Kidney tubule cell (primary cell): ENCODE results near the gene AKR1D1.
"Not testable (repeated sequence)": the region's sequence is repeated elsewhere in the genome, so short reads cannot be mapped to it uniquely, and the experiment has no call there.

Experiments used
- DNase-seq: peaks from one replicate; pipeline ENCODE4 v3.0.0-alpha.2; 2018; ENCODE audit warnings: low spot score

The AKR1D1 gene

DNA sequence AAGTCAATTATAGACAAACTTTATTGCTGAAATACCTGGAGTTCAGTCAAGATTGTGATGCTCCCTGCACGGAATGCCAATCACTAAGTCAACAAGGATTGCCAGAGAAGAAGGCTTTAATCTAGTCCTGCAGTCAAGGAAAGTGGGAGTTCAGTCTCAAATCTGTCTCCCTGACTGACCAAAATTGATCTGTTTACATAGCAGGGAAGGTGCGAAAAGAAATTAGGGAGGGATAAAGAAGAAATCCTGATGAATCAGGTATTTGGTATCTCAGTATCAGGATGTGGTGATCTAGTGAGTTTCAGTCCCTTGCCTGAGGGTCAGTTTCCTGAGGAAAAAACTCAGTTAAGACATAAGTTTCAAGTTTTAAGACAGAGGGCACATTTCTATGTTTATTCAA lies 2.1 kb upstream of the AKR1D1 start:
- peak; percentile 76 for DNase-seq

DNA sequence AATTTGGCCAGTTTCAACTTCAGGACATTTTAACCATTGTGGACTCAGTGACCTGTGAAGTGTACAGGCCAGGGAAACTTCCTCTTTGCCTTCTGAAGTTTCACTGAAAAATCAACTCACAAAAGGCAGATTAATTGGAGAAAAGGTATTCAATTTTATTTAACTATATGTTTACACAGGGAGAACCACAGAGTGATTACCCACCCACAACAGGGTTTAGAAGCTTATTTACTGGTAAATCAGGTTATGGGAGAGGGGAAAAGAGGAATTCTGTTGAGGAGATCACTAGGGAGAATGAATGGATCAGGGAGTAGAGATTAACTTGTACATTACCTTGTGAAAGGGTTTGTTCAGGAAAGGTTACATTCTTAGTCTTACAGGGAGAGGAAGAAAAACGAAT lies 1.7 kb upstream of the AKR1D1 start:
- DNase-seq, result no peak

DNA sequence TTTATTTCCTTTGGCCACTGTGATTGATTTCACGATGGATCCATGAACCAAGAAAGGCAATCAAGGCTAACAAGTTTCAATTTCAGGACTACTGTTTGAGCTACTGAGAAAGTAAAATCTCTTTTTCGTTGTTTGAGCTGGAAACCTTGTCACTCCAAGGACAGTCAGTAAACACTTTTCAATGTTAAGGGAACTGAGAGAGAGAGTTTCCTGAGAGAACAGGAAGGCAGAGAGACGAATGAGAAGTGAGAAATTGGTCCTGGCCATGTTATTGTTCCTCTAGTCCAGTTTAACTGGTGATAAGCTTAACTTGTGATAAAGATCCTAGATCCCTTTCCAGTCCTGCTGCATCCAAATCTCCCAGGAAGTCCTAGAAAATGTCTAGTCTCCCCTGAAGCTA lies 909 bp upstream of the AKR1D1 start:
- DNase-seq, result no peak

DNA sequence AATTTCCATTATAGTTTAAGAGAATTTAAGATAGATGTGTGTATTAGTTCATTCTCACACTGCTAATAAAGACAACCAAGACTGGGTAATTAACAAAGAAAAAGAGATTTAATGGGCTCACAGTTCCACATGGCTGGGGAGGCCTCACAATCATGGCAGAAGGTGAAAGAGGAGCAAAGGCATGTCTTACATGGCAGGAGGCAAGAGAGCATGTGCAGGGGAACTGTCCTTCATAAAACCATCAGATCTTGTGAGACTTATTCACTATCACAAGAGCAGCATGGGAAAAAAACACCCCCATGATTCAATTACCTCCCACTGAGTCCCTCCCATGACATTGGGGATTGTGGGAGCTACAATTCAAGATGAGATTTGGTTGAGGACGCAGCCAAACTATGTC lies 473 bp upstream of the AKR1D1 start:
- DNase-seq, result not testable (repeated sequence)

GRCh38 chr7:138077809-138078208 lies 1.6 kb downstream of the AKR1D1 start:
- DNase-seq, result peak; percentile 67

DNA sequence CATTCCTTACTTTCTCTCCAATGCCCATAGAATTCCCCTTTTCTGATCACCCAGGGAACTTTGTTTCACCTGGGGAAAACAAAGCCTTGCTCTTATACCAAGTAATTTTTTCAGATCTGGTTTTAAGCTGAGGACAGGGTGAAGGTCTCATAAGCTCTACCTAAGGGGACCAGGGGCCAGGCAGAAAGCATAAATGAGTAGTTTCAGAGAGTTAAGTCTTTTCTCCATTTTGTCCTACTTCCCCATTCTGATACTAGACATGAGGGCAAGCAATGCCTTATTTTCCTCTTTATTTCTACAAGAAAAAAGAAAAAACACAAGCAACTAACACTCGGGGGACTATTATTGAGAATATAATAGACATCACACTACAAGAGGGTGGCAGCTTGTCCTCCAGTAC lies 2.9 kb downstream of the AKR1D1 start:
- DNase-seq, result no peak

DNA sequence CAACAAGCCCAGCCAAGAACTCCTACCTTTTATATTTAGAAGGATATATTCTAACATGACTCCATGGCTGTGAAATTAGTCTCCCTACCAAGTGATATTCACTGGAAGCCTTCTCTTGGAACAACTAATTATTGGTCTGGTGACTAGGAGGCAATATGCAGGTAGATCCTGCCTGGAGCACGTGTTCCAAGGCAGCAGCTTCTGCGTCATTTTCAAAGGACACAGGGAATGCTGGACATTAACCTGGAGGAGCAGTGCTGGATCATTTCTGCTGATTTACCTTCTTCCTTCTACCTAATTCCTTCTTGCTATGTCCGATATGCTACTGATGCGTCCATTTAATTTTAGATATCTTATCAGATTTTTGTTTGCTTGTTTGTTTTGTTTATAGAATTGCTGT lies 5.6 kb downstream of the AKR1D1 start:
- DNase-seq, result no peak

GRCh38 chr7:138083859-138084258 lies 7.6 kb downstream of the AKR1D1 start:
- no peak for DNase-seq

DNA sequence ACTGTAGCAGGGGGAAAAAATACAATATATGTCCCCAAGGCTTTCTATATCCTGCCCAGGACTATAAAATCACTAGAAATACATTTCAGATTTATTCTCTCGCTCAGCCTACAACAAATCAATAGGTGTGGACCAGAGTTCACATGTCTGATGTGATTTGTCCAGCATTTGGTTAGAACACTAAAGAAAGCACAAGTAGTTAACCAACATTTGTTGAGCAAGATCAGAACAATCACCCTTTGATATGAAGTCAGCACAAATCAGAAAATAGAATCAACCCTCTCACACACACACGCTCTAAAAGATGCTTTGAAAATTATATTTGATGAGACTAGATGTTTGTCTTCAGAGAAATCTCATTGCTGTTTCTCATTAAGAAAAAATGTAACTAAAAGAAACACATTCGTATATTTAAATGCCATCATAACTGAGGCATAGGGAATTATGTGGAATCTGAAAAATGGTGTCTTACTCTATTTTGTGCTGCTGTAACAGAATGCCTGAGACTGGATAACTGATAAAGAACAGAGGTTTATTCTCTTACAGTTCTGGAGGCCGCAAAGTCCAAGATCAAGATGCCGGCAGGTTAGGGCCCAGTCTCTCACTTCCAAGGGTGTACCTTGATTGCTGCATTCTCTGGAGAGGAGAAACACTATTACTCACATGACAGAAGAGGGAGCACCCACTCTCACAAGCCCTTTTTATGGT lies 10.5 kb downstream of the AKR1D1 start:
- DNase-seq, result no peak

GRCh38 chr7:138089080-138089901 lies 13.0 kb downstream of the AKR1D1 start:
- DNase-seq, result peak; percentile 70

DNA sequence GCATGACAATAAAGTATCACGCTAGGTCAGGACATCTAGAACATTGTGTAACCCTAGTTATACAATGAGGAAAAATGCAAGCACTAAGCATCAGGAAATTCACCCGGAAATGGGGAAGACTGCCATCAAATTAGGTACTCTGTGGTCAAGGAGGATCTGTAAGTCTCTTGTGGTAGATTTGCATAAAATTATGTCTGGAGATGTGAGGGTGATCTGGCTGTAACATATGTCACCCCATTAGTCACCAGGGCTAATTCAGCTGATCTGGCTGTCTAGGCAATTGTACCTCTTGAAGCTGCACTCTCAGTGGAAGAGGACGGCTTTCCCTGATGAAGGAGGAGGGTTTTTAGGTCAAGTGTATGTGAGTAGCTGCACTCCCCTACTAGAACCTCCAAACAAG lies 14.8 kb downstream of the AKR1D1 start:
- DNase-seq, result peak; percentile 22

DNA sequence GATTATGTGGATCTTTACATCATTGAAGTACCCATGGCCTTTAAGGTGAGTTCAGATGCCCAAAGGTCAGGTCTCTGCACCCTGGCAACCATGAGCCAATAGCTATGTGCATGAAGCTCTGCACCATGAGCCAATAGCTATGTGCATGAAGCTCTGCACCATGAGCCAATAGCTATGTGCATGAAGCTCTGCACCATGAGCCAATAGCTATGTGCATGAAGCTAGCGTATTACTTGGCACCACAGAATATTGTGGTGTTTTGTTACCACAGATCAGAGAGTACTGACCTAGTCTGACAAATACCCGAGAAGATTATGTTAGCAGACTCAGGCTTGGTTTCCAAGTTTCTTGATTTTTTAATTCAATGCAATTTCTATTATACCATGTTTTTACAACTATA lies 15.6 kb downstream of the AKR1D1 start:
- not testable (repeated sequence) for DNase-seq

- peak; percentile 63 for DNase-seq
These were observed 16.3 kb downstream of the AKR1D1 start for GRCh38 chr7:138092486-138093028.

GRCh38 chr7:138095972-138096935 lies 20.0 kb downstream of the AKR1D1 start:
- no peak for DNase-seq

GRCh38 chr7:138097064-138097741 lies 20.9 kb downstream of the AKR1D1 start:
- peak; percentile 55 for DNase-seq

DNA sequence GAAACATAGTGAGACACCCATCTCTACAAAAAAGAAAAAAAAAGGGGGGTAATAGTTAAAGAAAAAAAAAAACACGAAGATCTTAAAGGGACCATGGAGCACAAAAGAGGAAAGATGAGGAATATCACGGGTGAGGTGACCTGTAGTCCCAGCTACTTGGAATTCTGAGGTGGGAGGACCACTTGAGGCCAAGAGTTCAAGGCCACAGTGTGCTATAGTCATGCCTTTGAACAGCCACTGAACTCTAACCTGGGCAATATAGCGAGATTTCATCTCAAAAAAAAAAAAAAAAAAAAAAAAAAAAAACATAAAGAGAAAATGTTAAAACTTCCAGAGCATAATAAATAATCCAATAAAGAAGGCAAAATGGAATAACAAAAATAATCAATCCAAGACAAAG lies 23.6 kb downstream of the AKR1D1 start:
- no peak for DNase-seq

- no peak for DNase-seq
These were observed 29.0 kb downstream of the AKR1D1 start for GRCh38 chr7:138105221-138105620.

DNA sequence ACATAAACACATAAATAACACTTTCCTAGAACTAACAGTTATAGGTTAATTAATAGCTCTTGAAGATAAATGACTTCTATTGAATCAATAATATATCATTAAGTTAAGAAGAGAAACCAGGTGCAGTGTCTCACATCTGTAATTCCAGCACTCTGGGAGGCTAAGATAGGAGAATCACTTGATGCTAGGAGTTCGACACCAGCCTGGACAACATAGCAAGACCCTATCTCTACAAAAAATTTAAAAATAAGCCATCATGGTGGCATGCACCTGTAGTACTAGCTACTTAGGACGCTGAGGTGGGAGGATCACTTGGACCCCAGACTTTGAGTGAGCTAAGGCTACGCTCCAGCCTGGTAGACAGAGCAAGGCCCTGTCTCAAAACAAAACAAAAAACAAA lies 38.8 kb downstream of the AKR1D1 start:
- no peak for DNase-seq

DNA sequence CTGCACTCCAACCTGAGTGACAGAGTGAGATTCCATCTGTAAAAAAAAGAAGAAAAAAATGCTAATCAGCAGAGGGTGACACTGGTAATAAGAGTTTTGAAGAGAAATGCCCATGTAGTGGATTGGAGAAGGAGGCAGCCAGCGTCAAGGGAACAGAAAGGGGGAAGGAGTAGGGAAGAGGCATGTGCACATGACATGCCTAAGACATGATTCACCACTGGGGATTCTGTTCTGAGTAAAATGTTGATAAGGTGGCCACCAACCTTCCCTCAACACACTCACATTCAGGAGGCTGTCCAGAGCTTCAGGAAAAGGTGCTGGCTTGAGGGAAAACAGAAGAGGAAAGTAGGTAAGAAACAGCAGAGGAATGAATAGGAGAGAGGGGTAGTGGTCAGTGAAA lies 39.9 kb downstream of the AKR1D1 start:
- DNase-seq, result peak; percentile 96

DNA sequence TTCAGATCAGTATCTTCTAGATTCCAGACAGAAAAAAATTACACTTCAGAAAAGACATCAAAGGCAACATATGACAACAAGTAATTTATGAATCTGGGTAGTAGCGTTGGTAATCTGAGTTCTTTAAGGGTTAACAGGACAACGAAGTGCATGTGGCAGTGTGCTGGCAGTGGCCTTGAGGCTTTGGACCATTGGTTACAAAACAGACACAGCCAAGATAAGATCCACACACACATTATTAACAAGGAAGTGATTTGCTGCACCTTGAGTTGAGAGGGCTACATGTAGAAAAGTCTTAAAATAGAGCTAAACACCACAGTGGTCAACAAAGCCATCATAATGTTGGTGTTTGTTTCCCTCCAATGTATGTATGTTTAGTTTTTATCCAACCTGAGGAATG lies 40.6 kb downstream of the AKR1D1 start:
- no peak for DNase-seq

DNA sequence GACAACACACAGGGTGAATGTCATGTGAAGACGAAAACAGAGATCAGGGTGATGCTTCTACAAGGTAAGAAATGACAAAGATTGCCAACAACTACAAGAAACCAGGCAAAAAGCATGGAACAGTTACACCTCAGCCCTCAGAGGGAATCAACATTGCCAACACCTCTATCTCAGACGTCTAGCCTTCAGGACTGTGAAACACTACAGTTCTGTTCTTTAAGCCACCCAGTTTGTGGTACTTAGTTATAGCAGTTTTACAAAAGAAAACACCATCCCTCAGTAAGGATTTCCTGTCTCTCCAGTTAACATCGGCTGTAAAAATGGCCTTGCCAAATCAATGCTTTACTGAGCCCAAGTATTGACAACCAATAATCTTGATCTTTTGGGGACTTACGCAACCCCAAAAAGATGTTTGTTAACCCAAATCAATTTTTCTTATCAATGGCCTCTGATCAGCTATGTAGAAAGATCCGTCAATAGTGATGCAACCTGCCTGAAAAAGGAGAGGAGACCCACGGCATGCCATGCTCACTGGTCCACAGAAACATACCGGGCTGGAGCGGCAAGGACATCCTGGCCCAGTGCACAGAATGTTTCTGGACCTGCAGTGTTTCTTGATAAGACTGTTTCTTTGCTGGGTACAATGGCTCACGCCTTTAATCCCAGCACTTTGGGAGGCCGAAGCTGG lies 44.0 kb downstream of the AKR1D1 start:
- DNase-seq, result no peak
